HG03439 (cell line): ENCODE results near the gene TMEM273.

Experiments used
- ATAC-seq: cut with Tn5 transposase; IDR thresholded peaks from one replicate; pipeline ENCODE4 v1.9.1; 2021; ENCODE audit warnings: mild to moderate bottlenecking, moderate library complexity; ENCODE audit not compliant: unreplicated experiment

Gene TMEM273

GRCh38 chr10:49118430-49119074, 69.6 kb downstream of the TMEM273 start:
- ATAC-seq: no peak

- no peak for ATAC-seq
These were observed 70.7 kb downstream of the TMEM273 start for GRCh38 chr10:49117376-49118070.

- ATAC-seq: no peak
These were observed 71.4 kb downstream of the TMEM273 start for GRCh38 chr10:49116509-49117375.

- no peak for ATAC-seq
These were observed 72.2 kb downstream of the TMEM273 start for GRCh38 chr10:49115796-49116508.

GRCh38 chr10:49115015-49115795, 73.0 kb downstream of the TMEM273 start, which contains the start of gene VSTM4:
Gene VSTM4, minus strand, starts transcription at chr10:49115522. Its CDS starts 37 bp downstream, at chr10:49115485.
- no peak for ATAC-seq

- ATAC-seq: no peak
These were observed 73.5 kb downstream of the TMEM273 start for GRCh38 chr10:49114718-49115014.

GRCh38 chr10:49113741-49114141, 74.5 kb downstream of the TMEM273 start:
- no peak for ATAC-seq

GRCh38 chr10:49112851-49113250, 75.3 kb downstream of the TMEM273 start:
- ATAC-seq: no peak

- ATAC-seq: no peak
These were observed 76.1 kb downstream of the TMEM273 start for GRCh38 chr10:49112098-49112497.

GRCh38 chr10:49111320-49111698, 76.9 kb downstream of the TMEM273 start:
- ATAC-seq: no peak

GRCh38 chr10:49110684-49111319, 77.4 kb downstream of the TMEM273 start:
- no peak for ATAC-seq

- ATAC-seq: no peak
These were observed 78.4 kb downstream of the TMEM273 start for GRCh38 chr10:49109669-49110340.

- ATAC-seq: no peak
These were observed 79.5 kb downstream of the TMEM273 start for GRCh38 chr10:49108656-49109055.

- no peak for ATAC-seq
These were observed 80.3 kb downstream of the TMEM273 start for GRCh38 chr10:49107887-49108267.

GRCh38 chr10:49107111-49107886, 80.9 kb downstream of the TMEM273 start:
- no peak for ATAC-seq

GRCh38 chr10:49106451-49106850, 81.7 kb downstream of the TMEM273 start:
- ATAC-seq: no peak

- no peak for ATAC-seq
These were observed 83.1 kb downstream of the TMEM273 start for GRCh38 chr10:49105076-49105475.
